ENCODE data around the gene AUTS2.

Gene AUTS2

GRCh38 chr7:69622960-69623359 is 24.7 kb downstream of the AUTS2 start:
- no peak for DNase-seq (ENCODE audit: low read depth in 2 of 2, low spot score in 1 of 2)

GRCh38 chr7:69624435-69625230 is 26.4 kb downstream of the AUTS2 start:
- DNase-seq (ENCODE audit: low read depth in 2 of 2, low spot score in 1 of 2), result no peak

GRCh38 chr7:69625238-69625637 is 27.0 kb downstream of the AUTS2 start:
- DNase-seq (ENCODE audit: low read depth in 2 of 2, low spot score in 1 of 2), result no peak

DNA sequence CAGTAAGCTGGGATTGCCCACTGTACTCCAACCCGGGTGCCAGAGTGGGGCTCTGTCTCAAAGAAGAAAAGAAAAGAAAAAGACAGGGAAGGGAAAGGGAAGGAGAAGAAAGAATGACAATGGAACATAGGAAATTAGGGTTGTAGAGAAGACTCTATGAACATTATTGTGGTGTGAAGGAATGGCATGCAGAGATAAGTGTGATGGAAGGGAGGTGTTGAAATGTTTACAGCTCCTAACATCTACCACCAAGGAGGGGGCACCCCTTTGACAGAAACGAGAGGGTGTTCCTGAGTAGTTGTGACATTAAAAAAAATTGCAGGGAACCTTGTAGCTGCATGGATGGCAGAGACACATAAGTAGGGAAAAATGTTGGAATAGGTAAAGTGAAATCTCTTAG is 27.5 kb downstream of the AUTS2 start:
- DNase-seq (ENCODE audit: low read depth in 2 of 2, low spot score in 1 of 2), result no peak

DNA sequence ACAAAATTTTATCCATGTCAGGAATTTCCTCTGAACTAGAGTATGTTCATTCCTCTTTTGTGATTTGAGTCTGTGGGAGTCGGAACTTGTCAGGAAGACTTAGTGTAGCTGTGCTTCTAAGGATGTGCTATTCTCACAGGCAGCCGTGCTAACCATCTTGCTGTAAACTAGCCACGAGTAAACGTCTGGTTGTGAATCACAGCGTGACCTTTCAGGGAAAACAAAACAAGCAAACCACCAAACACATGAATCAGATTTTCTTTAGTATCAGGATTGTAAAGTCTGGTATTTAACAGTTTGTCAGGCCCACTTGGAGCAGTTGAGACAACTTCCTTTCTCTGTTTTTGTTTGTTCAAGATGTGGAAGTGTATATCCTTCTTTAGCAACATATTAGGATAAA is 32.0 kb downstream of the AUTS2 start:
- no peak for DNase-seq (ENCODE audit: low read depth in 2 of 2, low spot score in 1 of 2)

GRCh38 chr7:69631131-69631530 is 32.9 kb downstream of the AUTS2 start:
- no peak for DNase-seq (ENCODE audit: low read depth in 2 of 2, low spot score in 1 of 2)

GRCh38 chr7:69632280-69632679 is 34.0 kb downstream of the AUTS2 start:
- no peak for DNase-seq (ENCODE audit: low read depth in 2 of 2, low spot score in 1 of 2)

DNA sequence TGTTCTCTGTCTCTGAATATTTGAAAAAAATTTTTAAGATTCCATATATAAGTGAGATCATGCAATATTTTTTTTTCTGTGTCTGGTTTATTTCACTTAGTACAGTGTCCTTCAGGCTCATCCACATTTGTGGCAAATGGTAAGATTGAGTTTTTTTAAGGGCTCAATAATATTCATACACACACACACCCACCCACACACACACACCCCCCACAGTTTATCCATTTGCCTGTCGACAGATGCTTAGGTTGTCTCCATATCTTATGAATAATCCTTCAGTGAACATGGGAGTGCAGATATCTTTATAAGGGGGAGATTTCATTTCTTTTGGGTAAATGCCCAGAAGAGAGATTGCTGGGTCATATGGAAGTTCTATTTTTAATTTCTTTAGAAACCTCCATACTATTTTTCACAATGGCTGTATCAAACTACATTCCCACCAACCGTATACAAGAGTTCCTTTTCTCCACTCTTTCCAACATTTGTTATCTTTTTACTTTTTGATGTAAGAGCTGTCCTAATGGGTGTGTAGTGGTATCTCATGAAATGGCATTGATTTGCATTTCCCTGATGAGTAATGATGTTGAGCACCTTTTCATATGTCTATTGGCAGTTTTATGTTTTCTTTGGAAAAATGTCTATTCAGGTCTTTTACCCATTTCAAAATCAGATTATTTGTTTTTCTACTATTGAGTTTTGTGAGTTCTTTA is 35.0 kb downstream of the AUTS2 start:
- no peak for DNase-seq (ENCODE audit: low read depth in 2 of 2, low spot score in 1 of 2)

- DNase-seq (ENCODE audit: low read depth in 2 of 2, low spot score in 1 of 2), result no peak
Measured at GRCh38 chr7:69635555-69636185, 37.4 kb downstream of the AUTS2 start.

- no peak for DNase-seq (ENCODE audit: low read depth in 2 of 2, low spot score in 1 of 2)
Measured at GRCh38 chr7:69638674-69639073, 40.4 kb downstream of the AUTS2 start.

- DNase-seq (ENCODE audit: low read depth in 2 of 2, low spot score in 1 of 2), result no peak
Measured at GRCh38 chr7:69640216-69640615, 41.9 kb downstream of the AUTS2 start.

GRCh38 chr7:69640925-69641594 is 42.8 kb downstream of the AUTS2 start:
- DNase-seq (ENCODE audit: low read depth in 2 of 2, low spot score in 1 of 2), result no peak

- DNase-seq (ENCODE audit: low read depth in 2 of 2, low spot score in 1 of 2), result no peak
Measured at GRCh38 chr7:69643265-69643664, 45.0 kb downstream of the AUTS2 start.

GRCh38 chr7:69643708-69644445 is 45.6 kb downstream of the AUTS2 start:
- no peak for DNase-seq (ENCODE audit: low read depth in 2 of 2, low spot score in 1 of 2)

- no peak for DNase-seq (ENCODE audit: low read depth in 2 of 2, low spot score in 1 of 2)
Measured at GRCh38 chr7:69645683-69646082, 47.4 kb downstream of the AUTS2 start.

- no peak for DNase-seq (ENCODE audit: low read depth in 2 of 2, low spot score in 1 of 2)
Measured at GRCh38 chr7:69651101-69651590, 52.9 kb downstream of the AUTS2 start.

DNA sequence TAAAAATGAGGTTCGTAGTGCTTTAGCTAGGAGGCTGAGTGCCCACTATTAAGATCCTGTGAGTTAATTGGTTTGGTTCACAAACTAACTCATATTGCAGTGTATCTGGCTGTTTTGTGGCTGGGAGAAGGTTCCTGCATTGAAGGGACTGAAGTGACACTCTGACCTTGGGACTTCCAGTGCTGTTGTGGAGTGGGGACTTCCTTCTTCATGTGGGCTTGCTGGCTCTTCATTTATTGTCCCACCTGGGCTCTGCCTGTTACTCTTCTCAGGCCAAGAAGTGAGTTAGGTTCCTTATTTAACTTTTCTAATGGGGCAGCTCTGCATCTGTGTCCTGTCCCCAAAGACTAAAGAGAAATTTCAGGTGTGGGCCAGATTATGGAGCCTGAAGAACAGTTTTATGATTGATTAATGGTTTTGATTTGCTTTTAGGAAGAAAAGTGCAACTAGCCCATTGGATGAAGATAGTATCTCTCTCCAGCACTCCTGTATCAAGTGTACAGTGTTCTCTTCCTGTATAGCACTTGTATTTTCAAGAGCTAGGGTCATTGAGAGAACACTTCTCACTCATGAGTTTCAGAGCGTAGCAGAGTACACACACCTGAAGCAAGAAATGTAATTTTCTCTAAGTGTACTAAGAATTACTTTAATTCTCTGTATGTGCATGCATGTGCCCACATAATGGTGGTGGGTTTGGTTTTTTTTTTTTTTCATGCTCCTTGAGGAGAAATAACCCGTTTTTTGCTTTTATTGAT is 54.8 kb downstream of the AUTS2 start:
- no peak for DNase-seq (ENCODE audit: low read depth in 2 of 2, low spot score in 1 of 2)

DNA sequence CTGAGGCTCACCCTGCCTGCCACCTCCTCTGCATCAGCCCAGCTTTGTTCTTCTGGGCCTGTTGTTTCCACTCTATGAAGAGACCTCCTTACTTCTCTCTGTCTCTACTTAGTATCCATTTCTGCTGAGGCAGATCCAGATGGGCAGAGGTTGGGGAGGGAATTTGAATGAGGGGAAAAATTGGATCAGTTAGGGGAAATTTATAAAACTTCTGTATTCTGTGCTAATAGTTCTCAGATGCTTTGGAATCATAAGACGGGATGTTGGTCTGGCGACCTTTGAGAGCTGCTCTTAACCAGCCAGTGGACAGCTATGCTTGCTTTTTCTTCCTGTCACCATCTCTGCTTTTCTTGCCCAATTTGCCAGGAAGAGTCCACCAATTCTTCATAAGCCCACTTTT is 55.5 kb downstream of the AUTS2 start:
- DNase-seq (ENCODE audit: low read depth in 2 of 2, low spot score in 1 of 2), result no peak

- DNase-seq (ENCODE audit: low read depth in 2 of 2, low spot score in 1 of 2), result no peak
Measured at GRCh38 chr7:69654381-69654780, 56.1 kb downstream of the AUTS2 start.
